GM15510 (cell line): ENCODE results near the gene CHGA.

Source experiments
- POLR2A ChIP-seq: IDR thresholded peaks from 3 replicates; pipeline ENCODE4 v1.6.1; 2011; ENCODE audit warnings: borderline replicate concordance; ENCODE audit not compliant: insufficient read length; ENCODE audit errors: extremely low read depth

The CHGA gene

GRCh38 chr14:92958373-92959188, 35.6 kb downstream of the CHGA start:
- no peak for TF ChIP-seq POLR2A

- TF ChIP-seq POLR2A, result no peak
Observed at GRCh38 chr14:92959189-92959531, 36.2 kb downstream of the CHGA start.

GRCh38 chr14:92959761-92960680, 37.1 kb downstream of the CHGA start:
- TF ChIP-seq POLR2A, result no peak

GRCh38 chr14:92960706-92961566, 38.0 kb downstream of the CHGA start:
- TF ChIP-seq POLR2A, result no peak

GRCh38 chr14:92961567-92961855, 38.6 kb downstream of the CHGA start:
- TF ChIP-seq POLR2A, result no peak

- no peak for TF ChIP-seq POLR2A
Observed at GRCh38 chr14:92962031-92962830, 39.3 kb downstream of the CHGA start.

GRCh38 chr14:92962831-92963095, 39.8 kb downstream of the CHGA start:
- TF ChIP-seq POLR2A, result no peak

GRCh38 chr14:92963301-92964123, 40.6 kb downstream of the CHGA start:
- no peak for TF ChIP-seq POLR2A

- no peak for TF ChIP-seq POLR2A
Observed at GRCh38 chr14:92964124-92965109, 41.5 kb downstream of the CHGA start.

GRCh38 chr14:92965281-92965680, 42.3 kb downstream of the CHGA start:
- TF ChIP-seq POLR2A, result no peak

GRCh38 chr14:92967346-92967926, 44.5 kb downstream of the CHGA start:
- no peak for TF ChIP-seq POLR2A
